Right lung (tissue), 5 donors: Measurements from ENCODE around the gene NOTCH4. TPM values are rescaled to one million over a fixed set of nuclear protein-coding genes. Genes with fewer than 3 reads are reported as not detected.

Experiments
- DNase-seq, 2 donors: peaks; one replicate each; pipeline ENCODE4 v3.0.0-alpha.2; 2013
- polyA plus RNA-seq, 5 donors: library from polyadenylated mRNA; unstranded; fragments of 120-200 nt; gene quantifications; one replicate each; pipeline versions ENCODE4 v1.2.1 to v1.2.3, GENCODE V29; 2013; ENCODE audit warnings: inconsistent platforms in 1 of 5, low replicate concordance in 1 of 5; ENCODE audit not compliant: insufficient read length in 5 of 5, insufficient read depth in 1 of 5

NOTCH4 gene
- polyA plus RNA-seq, 5 donors = 35.5 to 56.8 (median 46.9) TPM

DNA sequence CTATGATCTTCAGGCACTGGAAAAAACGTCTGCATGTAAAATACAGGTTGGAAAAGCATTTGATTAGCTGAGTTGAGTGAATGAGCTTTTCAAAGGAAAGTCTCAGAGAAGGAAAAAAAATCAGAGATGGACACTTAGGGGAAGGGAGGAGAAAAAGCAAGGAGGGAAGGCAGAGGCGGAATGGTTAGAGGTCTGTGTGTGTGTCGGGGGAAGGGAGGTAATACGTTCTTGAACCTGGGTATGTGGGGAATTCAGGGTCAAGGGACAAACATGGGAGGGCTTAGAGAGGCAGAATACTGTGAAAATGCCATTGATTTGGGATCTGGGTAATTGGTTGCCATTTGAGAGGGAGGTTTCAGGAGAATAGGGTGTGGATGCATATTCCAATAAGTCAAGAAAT, 77.2 kb downstream of the NOTCH4 start:
- DNase-seq = no peak

GRCh38 chr6:32146287-32146686, 77.6 kb downstream of the NOTCH4 start:
- DNase-seq = no peak

Other genes with a start within 250 kb of the NOTCH4 start
- gene C4A, start 242.0 kb downstream of the NOTCH4 start, polyA plus RNA-seq = 10 to 100 TPM in 1 of 5 donors, 1 to 10 TPM in 4; 4.6 to 17.8 (median 7.6) TPM
- 10 to 100 TPM in 2 of 5 donors, 1 to 10 TPM in 3; 6.0 to 20.5 (median 8.7) TPM for gene C4B, start 209.3 kb downstream of the NOTCH4 start, polyA plus RNA-seq
- 1 to 10 TPM in 1 of 5 donors, under 1 TPM in 4; 0.26 to 1.2 (median 0.87) TPM for gene CYP21A2, start 185.7 kb downstream of the NOTCH4 start, polyA plus RNA-seq
- gene TNXB, start 114.7 kb downstream of the NOTCH4 start, polyA plus RNA-seq = 10 to 100 TPM in 4 of 5 donors, 1 to 10 TPM in 1; 9.0 to 24.8 (median 11.6) TPM
- gene ATF6B, start 95.8 kb downstream of the NOTCH4 start, polyA plus RNA-seq = 10 to 100 TPM; 88.5 to 98.9 (median 91.0) TPM
- gene FKBPL, start 93.8 kb downstream of the NOTCH4 start, polyA plus RNA-seq = 1 to 10 TPM; 6.1 to 8.5 (median 6.2) TPM
- 1 to 10 TPM in 3 of 5 donors, under 1 TPM in 2; 0.79 to 2.2 (median 1.1) TPM for gene PRRT1, start 72.1 kb downstream of the NOTCH4 start, polyA plus RNA-seq
- gene PPT2, start 69.9 kb downstream of the NOTCH4 start, polyA plus RNA-seq = 10 to 100 TPM; 24.9 to 37.8 (median 26.7) TPM
- 10 to 100 TPM; 23.6 to 33.7 (median 26.2) TPM for gene EGFL8, start 59.5 kb downstream of the NOTCH4 start, polyA plus RNA-seq
- gene AGPAT1, start 48.0 kb downstream of the NOTCH4 start, polyA plus RNA-seq = 10 to 100 TPM; 65.1 to 83.4 (median 71.7) TPM
- 10 to 100 TPM; 69.6 to 81.7 (median 75.8) TPM for gene RNF5, start 45.7 kb downstream of the NOTCH4 start, polyA plus RNA-seq
- 100 to 1,000 TPM in 1 of 5 donors, 10 to 100 TPM in 4; 67.3 to 112 (median 80.4) TPM for gene AGER, start 39.8 kb downstream of the NOTCH4 start, polyA plus RNA-seq
- 100 to 1,000 TPM; 158 to 182 (median 162) TPM for gene PBX2, start 33.9 kb downstream of the NOTCH4 start, polyA plus RNA-seq
- gene GPSM3, start 31.4 kb downstream of the NOTCH4 start, polyA plus RNA-seq = 10 to 100 TPM; 16.1 to 20.8 (median 18.1) TPM
- gene TSBP1, start 147.8 kb upstream of the NOTCH4 start, polyA plus RNA-seq = under 1 TPM in 4 of 5 donors, not detected in 1; 0.15 to 0.49 (median 0.42) TPM
- gene BTNL2, start 183.1 kb upstream of the NOTCH4 start, polyA plus RNA-seq = 1 to 10 TPM in 3 of 5 donors, under 1 TPM in 2; 0.78 to 2.1 (median 1.7) TPM
- gene HLA-DRA, start 215.8 kb upstream of the NOTCH4 start, polyA plus RNA-seq = 10 to 100 TPM; 50.0 to 79.3 (median 62.3) TPM